K562 (cell line): Measurements from ENCODE around the gene ZNF264. TPM values are rescaled to one million over a fixed set of nuclear protein-coding genes. Genes with fewer than 3 reads are reported as not detected.

ENCODE experiments used
- CBX2 ChIP-seq: fragments of 200-600 bp; sonication (generic); IDR thresholded peaks from one replicate; pipeline ENCODE4 v1.6.1; 2012; ENCODE audit warnings: mild to moderate bottlenecking, low read length, inconsistent platforms; ENCODE audit not compliant: insufficient read depth, poor library complexity, severe bottlenecking
- CCAR2 ChIP-seq: fragments of 200-400 bp; formaldehyde crosslinking; IDR thresholded peaks from 2 replicates; pipeline ENCODE4 v1.6.1; 2017; ENCODE audit warnings: mild to moderate bottlenecking, low read depth, low read length
- CLOCK ChIP-seq: fragments of 250-450 bp; sonication (Bioruptor Pico); IDR thresholded peaks from 2 replicates; pipeline ENCODE4 v1.4.0; 2020; ENCODE audit warnings: mild to moderate bottlenecking, moderate library complexity, borderline replicate concordance
- FOXO4 ChIP-seq: fragments of 450-650 bp; formaldehyde crosslinking; IDR thresholded peaks from 2 replicates; pipeline ENCODE4 v1.4.0; 2020; ENCODE audit warnings: mild to moderate bottlenecking, moderate library complexity
- GTF2B ChIP-seq: IDR thresholded peaks from 2 replicates; pipeline ENCODE4 v1.6.1; 2011; ENCODE audit not compliant: insufficient read length; ENCODE audit errors: extremely low read depth
- HDAC1 ChIP-seq, 2 experiments: fragments of 450-650 bp; IDR thresholded peaks; 2 replicates each; pipeline ENCODE4 v1.6.1; 2016 to 2017; ENCODE audit warnings: inconsistent platforms in 1 of 2, mild to moderate bottlenecking in 1 of 2, moderate library complexity in 1 of 2
- KLF10 ChIP-seq: fragments of 250-450 bp; sonication (Bioruptor Pico); IDR thresholded peaks from 2 replicates; pipeline ENCODE4 v1.6.1; 2021; ENCODE audit warnings: matching md5 sums
- MED1 ChIP-seq: sonication (generic); formaldehyde crosslinking; IDR thresholded peaks from 2 replicates; pipeline ENCODE4 v1.8.1; 2023; ENCODE audit warnings: missing genetic modification reagents, borderline replicate concordance
- MTA3 ChIP-seq: fragments of 450-650 bp; formaldehyde crosslinking; IDR thresholded peaks from 2 replicates; pipeline ENCODE4 v1.6.1; 2017; ENCODE audit warnings: mild to moderate bottlenecking, borderline replicate concordance
- MYC ChIP-seq, 2 experiments: fragments of 250-450 bp in 1 of 2; sonication (Bioruptor Pico) in 1 of 2; IDR thresholded peaks; 2 replicates each; pipeline versions ENCODE4 v1.5.1 to v1.6.1; 2012 to 2021; ENCODE audit warnings: low read depth in 2 of 2, borderline replicate concordance in 1 of 2, improper control_type of control experiment in 1 of 2, low read length in 1 of 2, mild to moderate bottlenecking in 1 of 2, moderate library complexity in 1 of 2
- NR0B1 ChIP-seq: fragments of 450-650 bp; IDR thresholded peaks from one replicate; pipeline ENCODE4 v1.6.1; 2018; ENCODE audit warnings: mild to moderate bottlenecking, moderate library complexity; ENCODE audit not compliant: partially characterized antibody
- POLR2H ChIP-seq: IDR thresholded peaks from 2 replicates; pipeline ENCODE4 v1.6.1; 2016; ENCODE audit warnings: missing genetic modification characterization, low read depth, mild to moderate bottlenecking, control low read depth, missing compliant biosample characterization, moderate library complexity
- POLR3G ChIP-seq: IDR thresholded peaks from 2 replicates; pipeline ENCODE4 v1.6.1; 2011; ENCODE audit not compliant: insufficient read length, insufficient replicate concordance; ENCODE audit errors: extremely low read depth
- RAD51 ChIP-seq: fragments of 450-650 bp; IDR thresholded peaks from 2 replicates; pipeline ENCODE4 v1.7.1; 2016; ENCODE audit warnings: low read depth, mild to moderate bottlenecking, borderline replicate concordance
- TCFL5 ChIP-seq: fragments of 250-450 bp; sonication (Bioruptor Pico); conservative IDR thresholded peaks from 2 replicates; pipeline ENCODE4 v1.6.1; 2021; ENCODE audit warnings: mild to moderate bottlenecking, moderate library complexity, matching md5 sums
- ZBTB12 ChIP-seq: fragments of 250-450 bp; sonication (Bioruptor Pico); IDR thresholded peaks from 2 replicates; pipeline ENCODE4 v1.4.0; 2020
- ZNF707 ChIP-seq: fragments of 250-450 bp; sonication (Bioruptor Pico); conservative IDR thresholded peaks from 2 replicates; pipeline ENCODE4 v1.8.0; 2022; ENCODE audit warnings: inconsistent platforms, mild to moderate bottlenecking, moderate library complexity
- polyA plus RNA-seq, 8 experiments: library from polyadenylated mRNA; depleted of rRNA in 4 of 8; stranded (reverse) in 5 of 8; unstranded in 3 of 8; fragments of >200 nt; fragmentation: Nextera tagmentation in 2 of 8; fragmentation: Illumina TruSeq in 1 of 8; extraction: Ambion mirVana in 2 of 8; extraction: Trizol in 1 of 8; gene quantifications; 2 replicates each; pipeline versions ENCODE4 v1.2.1 to v1.2.3, GENCODE V29; 2011 to 2014; ENCODE audit warnings: inconsistent platforms in 1 of 8, missing spikeins in 1 of 8
- total RNA-seq, 7 experiments: library from RNA; depleted of rRNA in 6 of 7; stranded (reverse); fragments of >200 nt in 6 of 7; fragmentation: Illumina TruSeq in 2 of 7; extraction: Trizol in 2 of 7; gene quantifications; 2 replicates each; pipeline versions ENCODE4 v1.2.1 to v1.2.3, GENCODE V29; 2011 to 2021; ENCODE audit warnings: low replicate concordance in 1 of 7

ZNF264 gene
- total and polyA plus RNA-seq, 9 of the 15 experiments (the other 6 are each of a cell fraction or from before 2014, with no cell fraction given) = 0.08 to 7.9 (median 1.3) TPM

GRCh38 chr19:57240311-57241090 is 49.2 kb downstream of the ZNF264 start, which contains the start of gene ZNF805 (continued):
- no peak for TF ChIP-seq CLOCK (CRISPR knock-in tag)
- no peak for TF ChIP-seq GTF2B
- TF ChIP-seq MTA3 = peak; percentile 65; the same call in 1 of the 2 replicates
- TF ChIP-seq HDAC1 (IDR thresholded peaks at IDR 0.05) = peak in 1 of 2 experiments; percentile 85; a peak in 2 of 4 replicates
- peak; percentile 95 for TF ChIP-seq MYC (IDR thresholded peaks at IDR 0.05; ENCODE audit: low read depth, low read length)
- TF ChIP-seq MYC (CRISPR knock-in tag; IDR thresholded peaks at IDR 0.05; ENCODE audit: borderline replicate concordance, low read depth) = 0 out of 2 replicates have a peak, but pooled peaks have one; percentile 19
- peak; percentile 96 for TF ChIP-seq ZBTB12 (CRISPR knock-in tag)
- TF ChIP-seq CCAR2 = no peak
- no peak for TF ChIP-seq NR0B1
- no peak for TF ChIP-seq KLF10 (CRISPR knock-in tag)
- TF ChIP-seq RAD51 = no peak
- no peak for TF ChIP-seq MED1
- TF ChIP-seq FOXO4 (CRISPR knock-in tag) = no peak
- TF ChIP-seq ZNF707 (CRISPR knock-in tag) = no peak
- TF ChIP-seq CBX2 = no peak
- TF ChIP-seq TCFL5 (CRISPR knock-in tag) = no peak
- TF ChIP-seq POLR2H (tag) = no peak
- no peak for TF ChIP-seq POLR3G
